Astrocyte of the cerebellum (primary cell): ENCODE measurements around the gene SRR.
"Not testable (repeated sequence)": the region's sequence is repeated elsewhere in the genome, so short reads cannot be mapped to it uniquely, and the experiment has no call there.

Source experiments
- DNase-seq: peaks from one replicate; pipeline ENCODE4 v3.0.0-alpha.2; 2011; ENCODE audit warnings: low read depth
- H3K4me3 ChIP-seq: 2 replicates; pipeline ENCODE4 v1.5.1; 2011; ENCODE audit warnings: mild to moderate bottlenecking, low read depth, low read length, moderate library complexity
- CTCF ChIP-seq: IDR thresholded peaks from 2 replicates; pipeline ENCODE4 v1.5.1; 2012; ENCODE audit warnings: low read length, low read depth, moderate library complexity, mild to moderate bottlenecking; ENCODE audit errors: missing control alignments
- in situ Hi-C: cut with HindIII; loops from 2 replicates; pipeline ENCODE4 v1.10.0; 2017; ENCODE audit warnings: low sequenced_read_pairs

SRR gene

GRCh38 chr17:2303204-2304188, at the start of gene SRR, which contains the start of gene SMG6:
TSS of gene SRR (plus strand) at chr17:2303950. CDS start at chr17:2315561, 11,611 bp downstream.
TSS of gene SMG6 (minus strand) at chr17:2303785. CDS start at chr17:2303720, 65 bp downstream.
- DNase-seq = peak; percentile 67
- in situ Hi-C loops = no loop called here
- H3K4me3 ChIP-seq = peak within 1 kb of the TSS; percentile 77
- TF ChIP-seq CTCF = no peak

- in situ Hi-C loops = loop anchor here (25.0 kb wide), 1 partner anchor 172 kb away; no protein-coding TSS in a partner anchor
- DNase-seq, H3K4me3 ChIP-seq: not testable (repeated sequence)
Measured at GRCh38 chr17:2258830-2259229, 44.9 kb upstream of the SRR start.

GRCh38 chr17:2259769-2260536, 43.8 kb upstream of the SRR start:
- no peak for DNase-seq
- H3K4me3 ChIP-seq = no peak overlapping the region
- no peak for TF ChIP-seq CTCF
- in situ Hi-C loops = loop anchor here (25.0 kb wide), 1 partner anchor 173 kb away; no protein-coding TSS in a partner anchor

- peak; percentile 59 for DNase-seq
- in situ Hi-C loops = loop anchor here (25.0 kb wide), 1 partner anchor 175 kb away; no protein-coding TSS in a partner anchor
- no peak for TF ChIP-seq CTCF
- H3K4me3 ChIP-seq = no peak overlapping the region
Measured at GRCh38 chr17:2262135-2262587, 41.6 kb upstream of the SRR start.

GRCh38 chr17:2263183-2264066, 40.3 kb upstream of the SRR start:
- no peak overlapping the region for H3K4me3 ChIP-seq
- peak; percentile 46 for DNase-seq
- no peak for TF ChIP-seq CTCF
- in situ Hi-C loops = loop anchor here (25.0 kb wide), 1 partner anchor 176 kb away; no protein-coding TSS in a partner anchor

GRCh38 chr17:2264067-2264860, 39.5 kb upstream of the SRR start:
- no peak for DNase-seq
- no peak for TF ChIP-seq CTCF
- no peak overlapping the region for H3K4me3 ChIP-seq
- in situ Hi-C loops = loop anchor here (25.0 kb wide), 1 partner anchor 177 kb away; no protein-coding TSS in a partner anchor

- in situ Hi-C loops = loop anchor here (5.0 to 25.0 kb wide), 2 partner anchors 48 to 178 kb away; no protein-coding TSS in a partner anchor
- H3K4me3 ChIP-seq, DNase-seq: not testable (repeated sequence)
Measured at GRCh38 chr17:2265166-2265565, 38.6 kb upstream of the SRR start.
